Neural cell (in vitro differentiated cells): ENCODE measurements around the gene NPAS3.

ENCODE experiments used
- CTCF ChIP-seq: fragments of 450-650 bp; IDR thresholded peaks from 2 replicates; pipeline ENCODE4 v1.5.1; 2014; ENCODE audit warnings: antibody characterized with exemption, mild to moderate bottlenecking, moderate library complexity; ENCODE audit not compliant: poor library complexity, severe bottlenecking
- EP300 ChIP-seq: fragments of 450-650 bp; conservative IDR thresholded peaks from 2 replicates; pipeline ENCODE4 v1.6.1; 2014; ENCODE audit warnings: antibody characterized with exemption, mild to moderate bottlenecking, moderate library complexity; ENCODE audit not compliant: poor library complexity, severe bottlenecking
- EZH2 ChIP-seq: fragments of 200-600, 300-800 bp; shearing (Covaris generic), sonication (generic); IDR thresholded peaks from 2 replicates; pipeline ENCODE4 v1.6.1; 2014; ENCODE audit warnings: antibody characterized with exemption, low read length, borderline replicate concordance, mild to moderate bottlenecking; ENCODE audit not compliant: insufficient read depth, poor library complexity, severe bottlenecking
- POLR2AphosphoS5 ChIP-seq: IDR thresholded peaks from 2 replicates; pipeline ENCODE4 v1.6.1; 2012
- RAD21 ChIP-seq: fragments of 450-650 bp; conservative IDR thresholded peaks from 2 replicates; pipeline ENCODE4 v1.6.1; 2014; ENCODE audit warnings: antibody characterized with exemption, mild to moderate bottlenecking, moderate library complexity
- REST ChIP-seq: IDR thresholded peaks from 2 replicates; pipeline ENCODE4 v1.6.1; 2012; ENCODE audit warnings: borderline replicate concordance
- TAF1 ChIP-seq: IDR thresholded peaks from 2 replicates; pipeline ENCODE4 v1.6.1; 2012; ENCODE audit warnings: low read depth

DNA sequence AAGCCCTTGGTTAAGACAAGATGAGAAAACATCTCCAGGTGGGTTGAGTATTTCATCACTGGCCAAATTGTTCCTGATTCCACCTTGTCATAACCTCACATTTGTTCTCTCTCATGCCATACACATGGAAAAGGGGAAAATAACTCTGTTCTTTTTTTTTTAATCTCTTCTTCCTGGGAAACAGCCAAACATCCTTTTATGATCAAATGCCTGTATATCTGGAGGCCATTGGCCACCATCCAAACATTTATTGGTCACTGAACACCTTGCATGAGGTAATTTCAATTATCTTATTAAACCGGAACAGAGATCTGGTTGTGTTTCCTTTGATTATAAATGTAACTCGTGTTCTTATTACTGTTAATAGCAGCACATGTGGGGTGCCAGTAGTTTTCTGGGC, 469.6 kb downstream of the NPAS3 start:
- no peak for TF ChIP-seq RAD21
- TF ChIP-seq EZH2 = no peak
- no peak for TF ChIP-seq EP300
- no peak for TF ChIP-seq REST
- TF ChIP-seq CTCF = no peak
- no peak for TF ChIP-seq TAF1
- TF ChIP-seq POLR2AphosphoS5 = no peak
